GM19455 (cell line): ENCODE data around the gene CA14.
"Not testable (repeated sequence)": the region's sequence is repeated elsewhere in the genome, so short reads cannot be mapped to it uniquely, and the experiment has no call there.

ENCODE experiments used
- ATAC-seq: cut with Tn5 transposase; IDR thresholded peaks from one replicate; pipeline ENCODE4 v1.9.1; 2021; ENCODE audit not compliant: unreplicated experiment

The CA14 gene

DNA sequence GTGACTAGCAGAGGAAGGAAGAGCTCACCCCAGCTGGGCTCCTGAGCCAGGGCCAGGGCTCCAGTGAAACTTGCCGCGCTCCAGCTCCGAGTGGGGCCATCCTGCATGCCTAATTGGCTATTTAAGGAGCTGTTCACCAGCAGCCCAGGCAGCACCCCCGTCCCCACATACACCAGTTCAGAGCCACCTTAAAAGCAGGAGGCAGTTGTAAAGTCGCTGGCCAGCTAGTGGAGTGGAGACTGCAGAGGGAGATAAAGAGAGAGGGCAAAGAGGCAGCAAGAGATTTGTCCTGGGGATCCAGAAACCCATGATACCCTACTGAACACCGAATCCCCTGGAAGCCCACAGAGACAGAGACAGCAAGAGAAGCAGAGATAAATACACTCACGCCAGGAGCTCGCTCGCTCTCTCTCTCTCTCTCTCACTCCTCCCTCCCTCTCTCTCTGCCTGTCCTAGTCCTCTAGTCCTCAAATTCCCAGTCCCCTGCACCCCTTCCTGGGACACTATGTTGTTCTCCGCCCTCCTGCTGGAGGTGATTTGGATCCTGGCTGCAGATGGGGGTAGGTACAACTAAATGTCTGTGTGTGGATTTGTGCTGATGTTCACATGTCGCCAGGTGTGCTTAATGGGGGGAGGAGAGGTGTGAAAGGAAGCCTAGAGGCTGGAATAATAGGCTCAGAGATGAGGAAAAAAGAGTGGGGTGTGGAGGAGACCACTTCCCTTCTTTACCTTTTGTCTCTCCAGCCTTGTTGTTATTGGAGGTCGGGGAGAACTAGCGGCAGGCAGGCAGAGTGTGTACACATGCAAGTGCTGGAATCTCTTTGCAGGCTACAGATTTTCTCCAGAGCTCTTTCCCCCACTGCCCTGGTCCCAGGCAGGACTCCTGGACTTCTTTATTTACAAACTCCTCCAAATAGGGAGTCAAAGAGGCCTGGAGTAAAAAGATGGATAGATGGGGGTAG lies at the start of gene CA14:
Gene CA14 (plus strand): TSS at position 151 of the 962 bp plus-strand sequence. CDS start 355 bp downstream, at position 506.
- no peak for ATAC-seq

DNA sequence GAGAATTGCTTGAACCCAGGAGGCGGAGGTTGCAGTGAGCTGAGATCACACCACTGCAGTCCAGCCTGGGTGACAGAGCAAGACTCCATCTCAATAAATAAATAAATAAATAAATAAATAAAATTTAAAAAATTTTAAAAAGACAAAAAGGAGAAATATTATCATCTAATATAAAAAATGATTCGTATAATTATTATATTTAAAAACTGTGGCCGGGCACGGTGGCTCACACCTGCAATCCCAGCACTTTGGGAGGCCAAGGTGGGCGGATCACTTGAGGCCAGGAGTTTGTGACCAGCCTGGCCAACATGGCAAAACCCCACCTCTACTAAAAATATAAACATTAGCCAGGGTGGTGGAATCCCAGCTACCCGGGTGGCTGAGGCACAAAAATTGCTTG lies 49.1 kb upstream of the CA14 start:
- ATAC-seq: not testable (repeated sequence)

DNA sequence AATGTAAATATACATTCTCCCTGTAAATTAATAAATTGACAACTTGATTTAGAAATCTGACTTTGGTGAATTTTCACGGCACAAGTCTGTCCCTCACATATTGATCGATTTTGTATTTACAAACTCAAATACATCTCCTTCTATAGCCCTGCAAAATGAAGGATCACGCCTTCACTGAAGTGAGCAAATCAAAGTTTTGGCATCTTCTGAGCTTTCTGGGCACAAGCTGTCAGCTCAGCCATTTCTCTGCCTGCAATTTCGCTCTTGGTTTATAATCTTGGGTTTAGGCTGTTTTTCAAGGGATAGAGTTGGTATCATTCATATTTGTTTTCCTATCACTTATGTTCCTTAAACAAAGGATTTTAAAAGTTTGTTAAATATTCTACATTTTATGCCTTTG lies 47.5 kb upstream of the CA14 start:
- ATAC-seq: no peak

DNA sequence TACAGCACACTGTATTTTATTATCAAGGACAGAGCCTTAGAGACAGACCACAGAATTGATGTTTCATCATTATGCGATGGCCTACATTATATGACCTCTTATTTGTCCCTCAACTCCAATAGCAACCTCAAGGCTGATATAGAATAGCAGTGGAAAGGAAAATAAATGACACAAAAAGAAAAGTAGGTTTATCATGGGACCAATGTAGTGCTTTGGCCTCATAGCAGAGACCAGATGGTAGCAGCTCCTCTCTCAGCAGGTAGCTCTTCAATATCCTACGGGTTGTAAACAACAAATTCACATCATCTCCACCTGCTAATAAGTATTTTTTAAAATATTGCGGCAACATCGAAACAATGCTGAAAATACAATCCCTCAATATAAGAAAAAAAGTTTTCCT lies 46.9 kb upstream of the CA14 start:
- ATAC-seq: no peak

DNA sequence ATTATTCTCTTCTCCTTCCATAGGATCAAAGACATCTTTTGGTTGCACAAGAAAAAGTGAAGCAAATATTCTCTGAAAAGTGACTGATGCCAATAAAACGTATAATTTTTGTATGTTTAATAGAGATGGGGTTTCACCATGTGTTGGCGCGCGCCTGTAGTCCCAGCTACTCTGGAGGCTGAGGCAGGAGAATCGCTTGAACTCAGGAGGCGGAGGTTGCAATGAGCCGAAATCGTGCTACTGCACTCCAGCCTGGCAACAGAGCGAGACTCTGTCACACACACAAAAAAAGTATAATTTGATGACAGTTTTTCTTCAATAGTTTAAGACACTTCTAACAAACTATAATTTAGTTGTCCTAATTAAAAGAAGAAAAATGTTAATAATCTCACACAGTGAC lies 45.5 kb upstream of the CA14 start:
- no peak for ATAC-seq

DNA sequence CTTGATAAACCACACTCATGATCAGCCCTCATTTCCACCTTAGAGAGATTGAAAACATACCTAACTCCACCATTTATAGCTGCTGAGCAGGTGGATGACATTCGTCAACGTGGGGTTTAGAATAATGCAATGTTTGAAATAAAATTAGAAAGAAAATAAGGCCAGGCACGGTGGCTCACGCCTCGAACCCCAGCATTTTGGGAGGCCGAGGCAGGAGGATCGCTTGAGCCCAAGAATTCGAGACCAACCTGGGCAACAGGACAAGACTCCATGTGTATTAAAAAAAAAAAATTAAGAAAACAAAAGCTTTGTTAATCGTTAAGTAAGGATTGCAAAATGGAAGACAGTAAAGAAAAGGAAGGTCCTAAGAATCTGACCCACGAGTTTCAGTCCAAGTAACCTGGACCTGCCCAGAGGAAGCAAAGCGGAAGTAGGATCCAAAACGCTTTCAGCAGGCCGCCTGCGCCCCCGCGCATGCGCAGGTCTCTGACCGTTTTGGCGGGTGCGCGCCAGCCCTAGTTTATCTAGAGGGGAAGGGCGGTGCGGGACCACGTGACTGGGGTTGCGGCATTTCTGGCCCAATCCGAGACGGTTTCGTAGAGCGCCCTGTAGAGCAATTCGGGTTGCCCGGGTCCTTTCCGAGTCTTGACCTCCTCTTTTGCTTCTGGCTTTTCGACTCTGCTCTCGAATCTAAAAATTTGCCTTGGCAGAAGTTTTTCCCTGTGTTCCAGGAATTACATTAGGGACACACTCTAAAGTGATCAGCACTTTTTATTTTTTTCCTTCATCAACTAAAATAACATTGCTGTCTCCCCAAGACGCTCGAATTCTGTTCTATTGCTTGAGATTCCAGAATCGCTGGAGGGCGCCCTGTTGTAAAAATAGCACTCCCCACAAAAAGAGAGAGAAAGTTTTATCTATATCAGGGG lies 44.1 kb upstream of the CA14 start:
- peak; percentile 75 for ATAC-seq

DNA sequence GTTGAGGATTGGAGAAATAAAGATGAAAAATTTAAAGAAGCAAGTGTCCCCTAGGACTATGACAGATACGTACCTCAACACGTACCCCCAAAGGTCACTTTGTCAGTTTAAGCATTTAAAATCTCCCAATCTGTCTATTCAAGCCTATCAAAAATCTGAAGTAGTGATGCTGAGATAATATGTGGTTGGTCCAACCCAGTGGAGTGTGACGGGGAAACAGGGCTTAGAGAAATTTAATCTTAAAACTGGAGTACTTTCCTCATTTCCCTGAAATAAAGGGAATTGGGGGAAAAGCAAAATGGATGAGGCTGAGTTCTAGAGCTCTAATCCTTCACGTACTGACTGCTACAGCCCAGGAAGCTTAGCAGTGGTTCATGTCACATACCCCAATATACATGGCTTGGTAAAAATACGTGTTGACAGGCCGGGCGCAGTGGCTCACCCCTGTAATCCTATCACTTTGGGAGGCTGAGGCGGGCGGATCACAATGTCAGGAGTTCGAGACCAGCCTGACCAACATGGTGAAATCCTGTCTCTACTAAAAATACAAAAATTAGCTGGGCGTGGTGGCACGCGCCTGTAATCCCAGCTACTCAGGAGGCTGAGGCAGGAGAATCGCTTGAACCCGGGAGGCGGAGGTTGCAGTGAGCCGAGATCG lies 43.3 kb upstream of the CA14 start:
- not testable (repeated sequence) for ATAC-seq

DNA sequence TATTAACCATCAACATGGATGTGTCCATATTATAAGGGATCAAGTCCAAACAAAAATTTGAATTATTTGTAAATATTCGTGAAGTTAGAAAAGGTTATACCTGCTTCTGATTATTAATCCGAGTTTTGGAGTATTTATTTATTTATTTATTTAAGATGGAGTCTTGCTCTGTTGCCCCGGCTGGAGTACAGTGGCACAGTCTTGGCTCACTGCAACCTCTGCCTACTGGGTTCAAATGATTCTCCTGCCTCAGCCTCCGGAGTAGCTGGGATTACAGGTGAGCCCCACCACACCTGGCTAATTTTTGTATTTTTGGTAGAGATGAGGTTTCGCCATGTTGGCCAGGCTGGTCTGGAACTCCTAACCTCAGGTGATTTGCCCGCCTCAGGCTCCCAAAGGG lies 41.7 kb upstream of the CA14 start:
- not testable (repeated sequence) for ATAC-seq

DNA sequence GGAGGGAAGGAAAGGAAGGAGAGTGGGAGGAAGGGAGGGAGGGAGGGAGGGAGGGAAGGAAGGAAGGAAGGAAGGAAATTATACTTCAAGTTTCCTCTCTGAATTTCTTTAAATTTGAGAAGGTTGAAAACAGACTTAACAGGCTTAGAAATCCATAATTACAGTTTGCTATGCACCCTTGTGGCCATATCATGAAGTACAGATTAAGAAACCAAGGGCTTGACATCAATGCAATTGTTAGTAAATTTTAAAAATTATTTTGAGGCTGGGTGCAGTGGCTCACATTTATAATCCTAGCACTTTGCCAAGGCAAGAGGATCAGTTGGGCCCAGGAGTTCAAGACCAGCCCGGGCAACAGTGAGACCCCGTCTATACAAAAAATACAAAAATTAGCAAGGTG lies 36.0 kb upstream of the CA14 start:
- no peak for ATAC-seq

DNA sequence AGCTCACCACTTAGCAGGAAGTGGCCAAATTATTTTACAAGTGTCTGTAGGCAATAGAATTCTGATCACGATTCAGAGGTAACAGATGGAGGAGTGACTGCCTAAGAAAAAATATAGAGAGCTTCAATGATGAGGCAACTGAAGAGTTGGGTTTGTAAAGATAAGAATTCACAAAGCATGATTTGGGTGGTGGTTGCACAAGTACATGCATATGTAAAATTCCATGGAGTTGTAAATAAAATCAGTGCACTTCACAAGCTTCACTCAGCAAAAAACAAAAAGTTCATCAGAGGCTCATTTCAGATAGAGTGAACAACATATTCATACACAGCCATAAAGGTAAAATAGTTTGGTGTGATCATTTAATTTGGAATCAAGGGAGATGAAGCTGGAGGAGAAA lies 32.6 kb upstream of the CA14 start:
- no peak for ATAC-seq

DNA sequence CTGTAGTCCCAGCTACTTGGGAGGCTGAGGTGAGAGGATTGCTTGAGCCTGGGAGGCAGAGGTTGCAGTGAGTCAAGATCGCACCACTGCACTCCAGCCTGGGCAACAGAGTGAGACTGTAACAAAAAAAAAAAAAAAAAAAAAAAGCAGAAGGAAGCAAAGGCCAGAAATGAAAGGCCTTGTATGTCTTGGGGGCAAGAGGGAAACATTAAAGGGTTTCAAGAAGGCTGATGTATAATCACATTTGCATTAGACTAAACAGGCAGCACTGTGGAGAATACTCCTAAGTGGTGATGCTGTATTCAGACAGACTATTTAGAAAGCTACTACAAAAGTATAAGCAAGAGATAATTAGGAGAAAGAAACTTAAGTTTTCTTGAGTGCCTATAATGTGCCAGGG lies 32.0 kb upstream of the CA14 start:
- no peak for ATAC-seq

DNA sequence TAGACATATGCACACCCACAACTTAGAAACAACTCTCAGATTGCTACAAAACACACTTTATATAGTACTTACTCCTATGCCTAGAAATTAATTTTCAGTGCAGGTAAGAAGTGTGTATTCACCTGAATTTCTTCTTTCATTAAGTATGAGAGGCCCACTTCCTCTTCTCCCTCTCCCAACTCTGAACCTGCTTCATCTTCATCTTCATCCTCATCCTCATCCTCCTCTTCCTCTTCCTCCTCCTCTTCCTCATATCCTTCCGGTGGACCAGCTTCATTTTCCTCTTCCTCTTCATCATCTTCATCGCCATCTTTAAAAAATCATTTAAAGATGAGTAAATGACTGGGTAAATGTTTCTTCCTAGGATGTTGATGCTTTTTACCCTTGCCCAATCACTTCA lies 31.1 kb upstream of the CA14 start:
- ATAC-seq: no peak

DNA sequence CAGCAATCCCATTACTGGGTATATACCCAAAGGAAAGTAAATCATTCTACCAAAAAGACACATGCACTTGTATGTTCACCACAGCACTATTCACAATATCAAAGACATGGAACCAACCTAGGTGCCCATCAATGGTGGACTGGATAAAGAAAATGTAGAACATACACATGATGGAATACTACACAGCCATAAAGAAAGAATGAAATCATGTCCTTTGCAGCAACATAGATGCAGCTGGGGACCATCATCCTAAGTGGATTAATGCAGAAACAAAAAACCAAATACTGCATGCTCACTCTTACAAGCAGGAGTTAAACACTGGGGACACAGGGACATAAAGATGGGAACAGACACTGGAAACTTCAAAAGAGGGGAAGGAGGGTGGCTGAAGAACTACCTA lies 30.3 kb upstream of the CA14 start:
- no peak for ATAC-seq

DNA sequence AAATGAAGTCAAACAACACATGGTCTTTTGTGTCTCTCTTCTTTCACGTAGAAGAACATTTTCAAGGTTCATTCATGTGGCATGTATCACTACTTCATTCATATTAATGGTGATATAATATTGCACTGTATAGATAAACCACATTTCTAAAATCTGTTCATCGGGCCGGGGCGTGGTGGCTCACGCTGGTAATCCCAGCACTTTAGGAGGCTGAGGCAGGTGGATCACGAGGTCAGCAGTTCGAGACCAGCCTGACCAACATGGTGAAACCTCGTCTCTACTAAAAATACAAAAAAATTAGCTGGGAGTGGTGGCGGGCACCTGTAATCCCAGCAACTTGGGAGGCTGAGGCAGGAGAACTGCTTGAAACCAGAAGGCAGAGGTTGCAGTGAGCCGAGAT lies 29.3 kb upstream of the CA14 start:
- not testable (repeated sequence) for ATAC-seq

DNA sequence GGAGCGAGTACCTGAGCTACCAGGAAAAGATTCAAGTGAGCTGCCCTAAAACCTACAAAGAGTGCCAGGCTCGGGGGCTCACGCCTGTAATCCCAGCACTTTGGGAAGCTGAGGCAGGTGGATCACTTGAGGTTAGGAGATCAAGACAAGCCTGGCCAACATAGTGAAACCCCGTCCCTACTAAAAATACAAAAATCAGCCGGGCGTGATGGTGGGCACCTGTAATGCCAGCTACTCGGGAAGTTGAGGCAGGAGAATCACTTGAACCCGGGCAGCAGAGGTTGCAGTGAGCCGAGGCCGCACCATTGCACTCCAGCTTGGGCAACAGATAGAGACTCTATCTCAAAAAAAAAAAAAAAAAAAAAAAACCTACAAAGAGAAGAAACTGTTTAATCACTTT lies 24.7 kb upstream of the CA14 start:
- not testable (repeated sequence) for ATAC-seq

DNA sequence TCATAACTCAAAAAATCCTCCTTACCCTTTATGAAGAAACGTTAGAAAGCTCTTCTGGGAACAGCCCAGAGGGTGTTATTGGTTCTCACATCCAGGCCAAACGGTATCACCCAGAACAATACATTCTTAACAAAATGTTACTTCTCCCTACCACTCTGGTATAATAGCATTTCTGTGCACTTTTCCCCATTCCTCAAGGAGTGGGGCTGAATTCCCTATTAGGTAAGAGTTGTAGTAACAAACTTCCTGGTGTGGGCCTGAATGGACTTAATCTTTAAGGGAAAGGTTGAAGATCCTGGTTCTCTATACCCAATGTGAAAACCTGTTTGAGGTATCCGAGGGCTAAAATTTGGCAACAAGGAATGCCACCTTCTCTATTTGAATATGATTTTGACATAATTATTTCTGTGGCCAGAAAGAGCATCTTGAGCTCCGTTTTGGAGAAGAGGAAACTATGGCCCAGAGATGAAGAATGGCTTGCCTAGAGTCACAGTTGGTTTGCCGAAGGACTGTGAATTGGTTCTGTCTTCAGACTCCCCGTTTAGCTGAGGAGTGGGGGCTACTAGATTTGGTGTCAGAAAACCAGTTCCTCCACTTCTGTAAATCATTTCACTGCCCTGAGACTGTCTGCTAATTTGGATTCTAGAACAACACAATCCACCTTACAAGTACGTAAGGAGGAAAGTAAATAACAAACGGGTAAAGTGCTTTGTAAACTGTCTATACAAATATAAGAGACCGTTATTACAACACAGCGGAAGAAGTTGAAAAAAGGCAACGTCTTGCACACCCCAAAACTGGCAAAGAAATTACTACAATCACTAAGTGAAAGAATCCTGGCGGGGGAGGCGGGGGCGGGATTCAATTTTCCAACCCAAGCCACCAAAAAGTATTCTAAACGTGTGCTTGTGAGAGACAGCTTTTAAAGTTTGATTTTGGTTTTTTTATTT lies 23.9 kb upstream of the CA14 start:
- ATAC-seq: no peak

DNA sequence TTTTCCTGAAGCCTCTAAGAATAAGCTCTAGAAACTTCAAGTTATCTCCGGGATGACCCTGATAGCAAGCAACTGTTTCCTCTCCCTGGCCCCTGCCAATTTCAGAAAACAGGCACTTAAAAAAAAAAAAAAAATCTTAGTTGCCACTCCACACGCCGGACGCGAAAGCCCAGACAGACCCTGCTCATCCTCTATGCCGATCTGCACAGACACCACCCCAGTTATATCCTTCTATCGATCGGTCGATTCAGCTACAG lies 23.3 kb upstream of the CA14 start:
- ATAC-seq: no peak

DNA sequence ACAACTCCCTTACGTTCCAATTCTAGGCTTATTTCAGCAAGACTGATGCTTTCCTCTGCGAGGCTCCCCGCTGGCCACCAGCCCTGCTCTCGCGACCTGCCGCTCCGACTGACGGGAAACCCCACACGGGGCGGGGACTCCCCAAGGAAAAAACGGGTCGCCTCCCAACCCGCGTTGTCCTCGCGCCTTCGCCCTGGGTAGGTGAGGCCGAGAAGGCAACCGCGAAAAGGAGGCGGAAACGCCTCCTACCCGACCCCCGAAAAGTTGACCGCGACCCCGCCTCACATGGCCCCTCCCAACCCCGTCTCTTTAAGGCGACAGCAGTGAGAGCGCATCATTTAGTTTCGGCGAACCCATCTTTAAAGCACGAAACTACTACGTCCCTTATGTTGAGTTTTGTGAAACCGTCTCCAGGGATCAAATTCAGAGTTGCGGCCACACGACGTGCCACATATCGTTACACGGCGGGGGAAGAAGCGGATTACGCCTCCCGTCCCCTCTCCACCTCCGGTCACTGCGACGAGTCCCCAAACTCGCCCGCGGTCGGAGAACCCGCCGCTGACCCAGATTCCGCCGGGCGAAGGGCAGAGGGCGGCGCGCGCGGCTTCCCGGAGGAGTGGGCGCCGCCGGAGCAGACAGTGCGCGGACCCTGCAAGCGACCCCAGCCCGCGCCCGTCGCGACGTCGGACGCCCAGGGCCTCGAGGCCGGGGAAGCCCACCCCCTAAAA lies 22.8 kb upstream of the CA14 start:
- ATAC-seq: peak; percentile 41

DNA sequence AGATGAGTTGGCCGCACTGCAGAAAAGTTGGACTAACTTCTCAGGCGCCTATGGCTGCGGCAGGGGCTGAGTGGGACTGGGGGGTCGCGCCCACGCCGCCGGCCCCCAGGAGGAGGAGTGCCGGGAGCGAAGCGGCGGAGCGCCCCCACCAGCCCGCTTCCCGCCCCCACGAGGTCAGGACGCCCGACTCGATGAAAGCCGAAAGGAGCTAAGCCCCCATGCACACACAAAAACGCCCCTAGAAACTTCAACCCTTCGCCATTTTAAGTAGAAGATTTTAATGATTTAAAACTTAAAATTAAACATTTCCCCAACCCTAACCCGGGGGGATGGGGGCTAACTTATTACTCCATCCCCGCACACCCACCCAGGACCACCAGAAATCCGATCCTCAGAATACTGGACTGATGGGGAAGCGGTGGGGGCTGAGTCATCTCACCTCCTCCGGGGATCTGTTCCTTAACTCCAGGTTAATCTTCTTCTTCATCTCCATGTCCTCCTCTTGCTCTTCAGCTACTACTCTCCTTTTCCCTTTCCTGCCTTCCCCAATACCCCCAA lies 22.2 kb upstream of the CA14 start:
- no peak for ATAC-seq
